ACHN (cell line): ENCODE data around the gene TMEM51.

Experiments
- DNase-seq: peaks from one replicate; pipeline ENCODE4 v3.0.0-alpha.2; 2015
- in situ Hi-C: cut with HindIII; loops from 2 replicates; pipeline ENCODE4 v1.10.0; 2017; ENCODE audit warnings: low sequenced_read_pairs, low pct_ligation_motif_present, low pct_unique_long_range_greater_than_20kb

TMEM51 gene

DNA sequence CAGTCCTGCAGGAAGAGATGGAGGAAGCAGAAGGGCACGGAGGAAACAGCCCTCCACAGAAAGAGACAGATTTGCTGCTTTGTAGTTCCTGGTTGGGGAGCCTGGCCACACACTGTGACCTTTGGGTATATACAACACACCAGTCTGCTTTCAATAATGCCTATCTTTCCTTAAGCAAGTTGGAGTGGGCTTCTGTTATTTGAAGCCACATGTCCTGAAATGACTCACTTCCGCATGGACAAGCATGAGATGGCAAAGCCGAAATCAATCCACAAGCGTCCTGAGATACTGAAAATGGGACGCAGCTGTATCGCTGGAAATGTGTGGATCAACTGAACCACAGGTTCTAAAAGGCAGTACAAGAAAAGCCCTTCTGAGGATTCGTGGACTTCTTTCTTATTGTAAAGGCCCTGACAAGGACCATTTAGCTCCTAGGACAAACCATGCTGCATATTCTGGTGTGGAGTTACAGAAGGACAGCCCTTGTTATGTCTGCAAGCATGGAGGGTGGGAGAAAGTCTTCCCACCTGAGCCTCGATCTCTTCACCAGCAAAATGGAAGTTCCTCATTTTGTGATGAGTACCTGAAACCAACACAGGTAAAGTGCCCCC is 70.8 kb downstream of the TMEM51 start:
- in situ Hi-C loops = no loop called here
- DNase-seq = no peak

DNA sequence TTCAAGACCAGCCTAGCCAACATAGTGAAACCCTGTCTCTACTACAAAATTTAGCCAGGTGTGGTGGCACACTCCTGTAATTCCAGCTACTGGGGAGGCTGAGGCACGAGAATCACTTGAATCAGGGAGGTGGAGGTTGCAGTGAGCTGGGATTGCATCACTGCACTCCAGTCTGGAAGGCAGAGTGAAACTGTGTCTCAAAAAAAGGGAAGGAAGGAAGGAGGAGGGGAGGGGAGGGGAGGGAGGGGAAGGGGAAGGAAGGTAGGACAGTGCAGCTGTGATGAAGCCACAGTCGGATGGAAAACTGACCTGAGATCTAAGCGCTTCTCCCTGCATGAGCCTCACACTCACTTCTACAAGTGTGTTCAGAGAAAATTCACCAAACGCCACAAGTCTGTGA is 71.4 kb downstream of the TMEM51 start:
- no peak for DNase-seq
- in situ Hi-C loops = no loop called here

DNA sequence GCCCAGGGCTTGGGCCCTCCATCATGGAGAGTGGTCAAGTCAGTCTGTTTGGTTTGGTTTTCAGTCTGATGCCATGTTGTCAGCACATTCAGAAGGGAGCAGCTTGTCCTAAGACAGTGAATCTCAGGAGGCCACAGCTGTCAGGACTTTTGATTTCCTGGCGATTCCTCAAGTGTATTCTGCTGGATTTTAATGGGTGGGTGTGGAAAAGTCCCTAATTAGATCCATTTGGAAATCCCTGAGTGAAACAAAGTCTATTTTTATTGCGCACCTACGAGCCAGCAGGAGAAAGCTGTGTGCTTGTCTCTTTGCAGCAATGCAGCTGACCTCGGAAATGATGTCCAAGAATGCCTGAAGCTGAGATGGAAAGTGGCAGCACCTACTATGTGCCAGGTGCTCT is 71.9 kb downstream of the TMEM51 start:
- no peak for DNase-seq
- in situ Hi-C loops = no loop called here

DNA sequence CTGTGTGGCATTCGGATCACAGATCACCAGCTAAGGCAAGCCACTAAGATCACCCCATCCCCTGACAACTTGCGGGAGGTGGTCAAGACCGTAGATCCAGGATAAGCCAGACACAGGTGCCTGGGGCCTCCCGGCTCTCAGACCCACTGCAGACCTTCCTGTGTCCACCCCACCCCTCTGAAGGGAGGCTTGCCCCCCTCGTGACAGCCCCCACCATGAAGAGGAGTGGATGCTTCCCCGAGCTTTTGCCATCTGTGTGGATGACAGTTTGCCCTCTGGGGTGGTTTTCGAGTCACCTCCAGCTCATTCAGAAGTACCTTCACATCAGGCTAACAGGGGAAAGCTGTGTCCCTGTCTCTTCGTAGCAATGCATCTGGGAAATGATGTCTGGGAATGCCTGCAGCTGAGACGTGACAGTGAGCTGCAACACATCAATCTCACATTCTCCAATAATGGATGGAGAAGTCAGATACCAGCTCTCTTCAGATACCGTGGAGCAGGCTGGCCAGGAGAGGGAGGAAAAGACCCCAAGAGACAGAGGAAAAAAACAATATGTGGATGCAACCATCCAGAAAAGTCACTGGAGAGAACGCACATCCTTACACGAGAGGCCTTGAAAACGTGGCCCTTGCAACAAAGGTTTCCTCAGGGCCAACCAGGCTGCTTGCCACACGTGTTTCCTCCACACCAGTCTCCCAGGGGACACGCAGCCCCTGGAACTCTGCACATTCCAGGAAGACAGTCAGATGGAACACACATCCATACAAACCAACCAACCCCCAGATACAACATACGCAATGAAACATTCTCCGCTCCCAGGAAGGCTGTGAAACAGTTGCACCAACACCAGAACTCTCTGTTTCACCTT is 73.1 kb downstream of the TMEM51 start:
- in situ Hi-C loops = no loop called here
- DNase-seq = no peak

DNA sequence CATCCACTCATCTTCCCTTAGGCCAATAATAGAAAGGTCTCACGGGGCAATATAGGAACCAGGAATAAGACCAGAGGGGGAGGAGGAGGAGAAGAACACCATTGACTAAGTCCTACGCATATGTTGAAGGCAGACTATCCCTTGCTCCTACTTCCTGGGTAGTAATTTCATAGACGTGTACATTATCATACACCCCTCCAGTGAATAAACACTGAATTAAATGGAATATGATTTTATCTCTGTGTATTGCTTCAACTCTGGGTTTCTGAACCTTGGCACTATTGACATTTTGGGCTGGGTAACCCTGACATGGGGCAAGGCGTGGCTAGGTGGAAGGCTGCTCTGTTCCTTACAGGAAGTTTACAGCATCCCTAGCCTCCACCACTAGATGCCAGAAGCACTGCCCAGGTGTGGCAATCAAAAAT is 76.2 kb downstream of the TMEM51 start:
- in situ Hi-C loops = no loop called here
- no peak for DNase-seq

DNA sequence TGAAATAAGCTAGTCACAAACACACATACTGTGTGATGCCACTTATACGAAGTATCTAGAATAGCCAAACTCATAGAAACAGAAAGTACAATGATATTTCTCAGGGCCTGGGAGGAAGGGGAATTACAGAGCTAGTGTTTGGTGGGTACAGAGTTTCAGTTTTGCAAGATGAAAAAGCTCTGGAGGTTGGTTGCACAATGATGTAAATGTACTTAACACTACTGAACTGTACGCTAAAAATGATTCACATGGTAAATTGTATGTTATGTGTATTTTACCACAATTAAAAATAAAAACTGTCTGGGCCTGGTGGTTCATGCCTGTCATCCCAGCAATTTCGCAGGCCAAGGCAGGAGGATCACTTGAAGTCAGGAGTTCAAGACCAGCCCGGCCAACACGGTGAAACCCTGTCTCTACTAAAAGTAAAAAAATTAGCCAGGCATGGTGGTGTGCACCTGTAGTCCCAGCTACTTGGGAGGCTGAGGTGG is 78.2 kb downstream of the TMEM51 start:
- in situ Hi-C loops = no loop called here
- no peak for DNase-seq

DNA sequence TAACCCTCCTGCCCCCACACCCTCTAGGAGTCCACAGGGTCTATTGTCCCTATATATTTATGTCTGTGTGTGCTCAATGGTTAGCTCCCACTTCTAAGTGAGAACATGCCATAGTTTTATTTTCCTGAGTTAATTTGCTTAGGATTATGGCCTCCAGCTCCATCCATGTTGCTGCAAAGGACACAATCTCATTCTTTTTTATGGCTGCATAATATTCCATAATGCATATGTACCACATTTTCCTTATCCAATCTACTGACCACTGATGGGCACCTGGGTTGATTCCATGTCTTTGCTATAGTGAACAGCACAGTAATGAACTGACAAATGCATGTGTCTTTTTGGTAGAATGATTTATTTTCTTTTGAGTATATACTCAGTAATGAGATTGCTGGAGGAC is 80.1 kb downstream of the TMEM51 start:
- DNase-seq = no peak
- in situ Hi-C loops = no loop called here

DNA sequence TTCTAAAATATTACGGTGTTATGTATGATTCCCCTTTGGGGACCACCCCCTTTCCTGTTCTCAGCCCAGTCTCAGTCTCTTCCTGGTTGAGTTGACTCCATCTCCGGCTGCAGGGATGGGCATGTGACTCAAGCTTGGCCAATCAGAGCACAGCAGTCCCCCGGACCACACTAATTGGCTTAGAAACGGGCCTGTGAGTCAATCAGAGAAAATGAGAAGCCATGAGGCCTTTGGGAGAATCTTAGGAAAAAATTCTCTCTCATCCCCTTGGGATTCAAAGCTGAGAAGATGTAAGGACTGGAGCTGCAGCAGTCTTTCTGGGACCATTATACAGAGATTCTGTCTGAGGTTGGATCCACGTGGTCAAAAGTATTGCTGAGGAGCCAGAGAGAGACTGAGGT is 82.8 kb downstream of the TMEM51 start:
- DNase-seq = peak; percentile 5
- in situ Hi-C loops = no loop called here

DNA sequence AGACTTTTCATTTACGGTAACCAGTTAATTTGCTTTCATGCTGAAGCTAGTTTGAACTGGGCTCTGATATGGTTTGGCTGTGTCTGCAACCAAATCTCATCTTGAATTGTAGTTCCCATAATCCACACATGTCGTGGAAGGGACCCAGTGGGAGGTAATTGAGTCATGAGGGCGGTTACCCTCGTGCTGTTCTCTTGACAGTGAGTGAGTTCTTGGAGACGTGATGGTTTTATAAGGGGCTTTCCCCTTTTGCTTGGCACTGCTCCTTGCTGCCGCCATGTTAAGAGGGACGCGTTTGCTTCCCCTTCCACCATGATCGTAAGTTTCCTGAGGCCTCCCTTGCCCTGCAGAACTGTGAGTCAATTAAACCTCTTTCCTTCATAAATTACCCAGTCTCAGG is 83.2 kb downstream of the TMEM51 start:
- no peak for DNase-seq
- in situ Hi-C loops = no loop called here

DNA sequence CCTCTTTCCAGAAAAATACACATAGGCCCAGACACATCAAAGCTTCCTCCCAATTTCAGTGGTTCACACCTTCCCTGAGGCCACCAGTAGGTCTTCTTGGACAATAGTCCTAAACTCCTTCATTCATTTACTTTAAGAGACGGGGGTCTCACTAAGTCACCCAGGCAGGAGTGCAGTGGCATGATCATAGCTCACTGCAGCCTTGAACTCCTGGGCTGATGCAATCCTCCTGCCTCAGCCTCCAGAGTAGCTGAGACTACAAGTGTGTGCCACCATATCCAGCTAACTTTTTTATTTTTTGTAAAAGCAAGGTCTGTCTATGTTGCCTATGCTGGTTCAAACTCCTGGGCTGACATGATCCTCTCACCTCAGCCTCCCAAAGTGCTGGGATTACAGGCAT is 85.2 kb downstream of the TMEM51 start:
- no peak for DNase-seq
- in situ Hi-C loops = no loop called here

DNA sequence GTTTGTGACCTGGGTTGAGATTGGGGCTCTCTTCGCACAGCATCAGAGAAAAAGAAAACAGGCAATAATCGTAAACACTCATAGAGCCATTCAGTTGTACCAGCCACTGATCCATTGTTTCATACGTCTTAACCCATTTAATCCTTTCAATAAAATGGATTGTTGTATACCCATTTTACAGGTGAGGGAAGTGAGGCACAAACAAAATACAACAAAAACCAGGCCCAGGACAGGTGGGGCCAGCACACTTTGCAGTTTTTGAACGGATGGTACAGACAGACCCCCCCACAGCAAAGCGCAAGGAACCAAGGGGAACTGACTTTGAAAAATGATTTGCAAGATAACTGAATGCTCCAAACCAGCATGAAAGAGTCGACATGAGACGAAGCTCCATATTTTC is 89.2 kb downstream of the TMEM51 start:
- DNase-seq = no peak
- in situ Hi-C loops = no loop called here

DNA sequence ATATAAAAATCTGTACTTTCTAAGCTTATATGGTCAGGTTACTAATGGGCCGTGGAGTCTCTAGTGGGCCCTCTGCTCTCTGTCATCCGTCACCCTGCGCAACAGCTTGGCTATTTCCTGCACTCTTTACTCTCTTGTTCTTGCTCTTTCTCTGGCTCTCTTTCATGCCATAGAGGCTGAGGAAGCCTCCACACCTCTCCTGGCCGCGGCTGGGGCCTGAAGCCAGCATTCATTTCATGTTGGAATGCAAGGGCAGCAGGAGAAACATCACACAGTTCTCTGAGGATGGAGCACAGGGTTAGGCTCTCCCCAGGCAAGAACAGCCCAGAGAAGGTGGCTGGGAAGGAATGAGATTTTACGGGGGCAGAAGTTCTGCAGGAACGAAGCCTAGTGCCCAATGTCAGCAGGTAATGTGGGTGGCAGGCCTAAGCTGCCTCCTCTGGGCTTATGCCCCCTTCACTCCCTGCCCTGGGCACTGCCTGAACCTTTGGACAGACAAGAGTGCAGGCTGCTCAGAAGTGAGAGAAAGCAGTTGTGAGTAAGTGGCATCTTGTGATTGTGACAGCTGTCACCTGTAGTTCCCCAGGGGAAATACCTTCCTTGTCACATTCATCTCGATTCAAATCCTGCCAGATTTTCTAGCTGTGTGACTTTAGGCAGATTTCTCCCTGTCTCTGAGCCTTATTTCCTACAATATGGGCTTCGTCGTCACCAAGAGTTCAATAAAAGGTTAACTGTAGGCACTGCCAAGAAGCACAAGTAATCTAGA is 89.9 kb downstream of the TMEM51 start:
- no peak for DNase-seq
- in situ Hi-C loops = no loop called here

DNA sequence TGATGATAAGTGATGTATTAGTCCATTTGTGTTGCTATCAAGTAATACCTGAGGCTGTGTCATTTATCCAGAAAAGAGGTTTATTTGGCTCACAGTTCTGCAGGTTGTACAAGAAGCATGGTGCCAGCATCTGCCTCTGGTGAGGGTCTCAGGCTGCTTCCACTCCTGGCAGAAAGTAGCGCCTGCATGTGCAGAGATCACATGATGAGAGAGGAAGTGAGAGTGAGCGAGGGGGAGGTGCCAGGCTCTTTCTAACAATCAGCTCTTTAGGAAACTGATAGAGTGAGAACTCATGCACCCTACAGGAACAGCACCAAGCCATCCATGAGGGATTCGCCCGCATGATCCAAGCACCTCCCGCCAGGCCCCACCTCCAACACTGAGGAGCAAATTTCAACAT is 91.3 kb downstream of the TMEM51 start:
- no peak for DNase-seq
- in situ Hi-C loops = no loop called here

DNA sequence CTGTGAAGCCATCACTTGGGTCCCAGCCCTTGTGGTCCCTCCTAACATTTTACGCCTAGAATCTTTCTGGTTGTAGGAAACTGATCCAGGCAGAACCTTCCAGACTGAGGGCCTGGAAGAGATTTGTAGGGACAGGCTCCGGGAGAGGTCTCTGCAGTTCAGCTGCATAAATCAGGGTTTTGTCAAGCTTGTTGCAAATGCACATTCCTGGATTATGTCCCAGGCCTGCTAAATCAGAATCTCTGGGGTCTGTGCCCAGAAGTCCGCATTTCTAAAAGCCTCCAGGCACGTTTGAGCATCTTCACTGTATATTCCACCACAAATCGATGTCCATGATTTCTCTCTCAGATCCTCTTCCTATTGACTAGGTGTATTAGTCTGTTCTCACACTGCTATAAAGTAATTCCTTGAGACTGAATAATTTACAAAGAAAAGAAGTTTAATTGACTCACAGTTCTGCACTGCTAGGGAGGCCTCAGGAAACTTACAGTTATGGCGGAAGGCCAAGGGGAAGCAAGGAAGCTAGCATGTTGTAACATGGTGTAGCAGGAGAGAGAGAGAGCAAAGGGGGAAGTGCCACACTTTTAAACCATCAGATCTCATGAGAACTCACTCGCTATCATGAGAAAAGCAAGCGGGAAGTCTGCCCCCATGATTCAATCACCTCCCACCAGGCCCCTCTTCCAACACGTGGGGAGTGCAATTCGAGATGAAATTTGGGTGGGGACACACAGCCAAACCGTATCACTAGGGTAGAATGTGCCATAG is 92.2 kb downstream of the TMEM51 start:
- in situ Hi-C loops = no loop called here
- DNase-seq = no peak

DNA sequence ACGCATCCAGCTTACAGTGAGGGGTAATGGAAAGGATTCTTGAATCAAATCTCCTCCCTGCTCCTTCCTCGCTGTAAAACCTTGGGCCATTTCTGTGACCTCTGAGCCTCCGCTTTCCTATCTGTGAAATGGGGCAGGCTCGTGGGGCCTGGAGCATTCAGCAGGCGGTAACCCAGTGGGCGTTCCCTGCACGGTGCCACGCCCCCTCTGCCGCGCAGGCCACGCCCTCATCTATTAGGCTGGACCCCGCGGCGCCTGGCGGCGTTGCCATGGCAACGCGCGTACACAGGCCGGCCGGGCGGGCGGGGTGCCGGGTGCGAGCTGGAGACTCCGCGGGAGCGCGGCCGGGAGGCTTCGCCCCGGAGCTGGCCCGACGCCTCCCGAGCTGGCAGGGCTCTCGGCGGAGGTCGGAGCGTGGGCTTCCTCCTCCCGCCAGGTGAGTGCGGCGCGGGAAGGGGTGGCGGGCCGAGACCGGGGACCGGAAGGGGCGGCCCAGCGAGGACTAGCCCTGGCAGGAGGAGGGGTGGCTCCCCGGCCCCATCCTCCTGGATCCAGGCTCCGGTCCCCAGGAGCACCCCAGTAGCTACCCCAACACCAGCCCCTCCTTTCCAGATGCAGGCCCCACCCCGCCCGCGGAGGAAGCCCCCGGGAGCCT is 93.5 kb downstream of the TMEM51 start, which contains the start of gene FHAD1:
Gene FHAD1 (plus strand): TSS at position 264 of the 655 bp plus-strand sequence. CDS start 4,562 bp downstream, outside the sequence.
- in situ Hi-C loops = no loop called here
- DNase-seq = peak; percentile 63

DNA sequence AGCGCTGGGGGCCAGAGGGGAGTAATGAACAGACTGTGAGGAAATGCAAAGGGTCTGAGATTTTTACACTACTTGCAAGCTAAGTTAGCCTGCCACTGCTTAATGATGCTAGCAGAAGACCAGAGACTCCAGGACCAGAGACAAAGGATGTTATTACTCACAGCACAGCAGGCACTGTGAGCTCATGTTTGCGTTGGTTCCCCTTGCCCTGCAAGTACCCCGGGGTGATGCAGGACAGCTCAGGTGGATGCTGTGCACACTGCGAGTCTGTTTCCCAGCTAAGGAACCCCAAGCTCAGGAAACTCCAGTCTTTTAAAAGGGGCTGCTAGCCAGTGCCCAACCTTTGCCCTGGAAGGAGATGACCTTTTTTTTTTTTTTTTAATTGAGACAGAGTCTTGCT is 94.7 kb downstream of the TMEM51 start:
- no peak for DNase-seq
- in situ Hi-C loops = no loop called here

DNA sequence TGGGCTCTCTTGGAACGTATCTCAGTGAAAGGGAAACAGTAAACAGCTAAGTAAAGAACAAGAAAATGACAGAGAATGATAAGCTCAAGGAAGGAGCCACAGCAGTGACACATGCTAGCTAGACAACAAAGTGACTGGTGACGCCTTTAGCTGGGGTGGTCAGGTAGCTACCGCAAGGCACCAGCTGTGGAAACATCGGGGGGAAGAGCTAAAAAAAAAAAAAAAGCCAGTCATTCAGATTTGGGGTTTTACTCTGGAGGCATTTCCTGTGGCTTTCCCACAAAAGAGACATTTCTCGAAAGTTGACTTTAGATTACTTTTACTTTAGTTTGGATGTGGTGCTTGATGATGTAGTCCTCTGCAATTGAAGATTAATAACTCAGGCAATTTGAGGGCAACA is 95.5 kb downstream of the TMEM51 start:
- DNase-seq = no peak
- in situ Hi-C loops = no loop called here
